ENCODE data around the gene PLEKHM3. TPM values are rescaled to one million over a fixed set of nuclear protein-coding genes. Genes with fewer than 3 reads are reported as not detected.

The PLEKHM3 gene
- total and polyA plus RNA-seq, 2 donors (not counting 3 experiments of a cell fraction or from before 2014, with no cell fraction given) = 3.1 to 9.1 TPM

DNA sequence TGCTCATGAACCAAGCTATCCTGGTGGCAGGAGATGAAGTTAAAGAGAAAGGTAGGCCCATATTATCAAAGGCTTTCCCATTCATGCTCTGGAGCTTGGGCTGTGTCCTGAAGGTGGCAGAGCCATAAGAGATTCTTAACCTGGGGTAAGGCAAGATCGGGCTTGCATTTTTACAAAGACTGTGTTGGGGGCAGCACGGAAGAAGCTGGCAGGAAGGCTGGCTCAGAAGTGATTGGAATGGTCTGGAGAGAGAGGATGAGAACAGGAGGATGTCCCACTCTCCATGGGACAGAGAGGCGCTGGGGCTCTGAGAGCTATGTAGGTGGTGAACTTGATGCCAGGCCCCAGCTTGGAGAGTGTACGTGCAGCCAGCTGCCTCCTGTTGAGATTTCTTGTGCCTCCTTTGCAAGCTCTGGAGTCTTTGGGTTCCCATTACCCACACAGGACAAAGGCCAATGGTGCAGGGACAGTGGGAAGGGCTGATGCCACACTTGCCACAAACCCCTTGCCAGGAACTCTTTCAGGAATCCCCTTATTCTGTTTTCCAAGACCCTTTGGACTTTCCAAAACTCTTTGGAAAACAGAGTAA lies 215.0 kb downstream of the PLEKHM3 start:
- Histone ChIP-seq H3K9ac (replicated peaks; ENCODE audit: extremely low read depth, insufficient read depth, low read length) (no peak overlapping the region), H4K20me1 (replicated peaks; ENCODE audit: control insufficient read depth, extremely low read depth, insufficient read depth, low read length) (no peaks in the 10 kb centered on the region), H3K27me3 (ENCODE audit: control insufficient read depth in 2 of 2, insufficient read depth in 2 of 2, low read length in 2 of 2) (no peaks in the 10 kb centered on the region), H3K4me1 (ENCODE audit: control insufficient read depth, extremely low read depth, insufficient read depth, low read length) (peaks cover 12% of the 10 kb centered on the region), H3K4me2 (ENCODE audit: insufficient read depth, low read length) (peak overlapping the region; percentile 77), H3K27ac (ENCODE audit: insufficient read depth, low read depth, low read length) (no peak overlapping the region), H2AFZ (ENCODE audit: low read depth, low read length) (peak overlapping the region; percentile 92), H3K4me3 (replicated peaks in 1 of 3; ENCODE audit: insufficient read depth in 1 of 3, low read depth in 1 of 3, low read length in 3 of 3) (peak overlapping the region in 1 of 3 experiments; percentile 18), H3K36me3 (ENCODE audit: control insufficient read depth in 2 of 2, extremely low read depth in 1 of 2, insufficient read depth in 2 of 2, low read length in 2 of 2) (no peaks in the 10 kb centered on the region), H3K9me1 (replicated peaks; ENCODE audit: control insufficient read depth, extremely low read depth, insufficient read depth, low read length) (no peaks in the 10 kb centered on the region), H3K9me3 (replicated peaks; ENCODE audit: control insufficient read depth, insufficient read depth, low read length) (no peaks in the 10 kb centered on the region), H3K79me2 (ENCODE audit: control insufficient read depth, insufficient read depth, low read length) (no peaks in the 10 kb centered on the region)
- no TSS peak for BruUV-seq (replicated peaks)
- TF ChIP-seq GATA2 (IDR thresholded peaks at IDR 0.05; ENCODE audit: insufficient read depth, insufficient read length, low read depth, low read length) = no peak
- TF ChIP-seq, protein P1, sequence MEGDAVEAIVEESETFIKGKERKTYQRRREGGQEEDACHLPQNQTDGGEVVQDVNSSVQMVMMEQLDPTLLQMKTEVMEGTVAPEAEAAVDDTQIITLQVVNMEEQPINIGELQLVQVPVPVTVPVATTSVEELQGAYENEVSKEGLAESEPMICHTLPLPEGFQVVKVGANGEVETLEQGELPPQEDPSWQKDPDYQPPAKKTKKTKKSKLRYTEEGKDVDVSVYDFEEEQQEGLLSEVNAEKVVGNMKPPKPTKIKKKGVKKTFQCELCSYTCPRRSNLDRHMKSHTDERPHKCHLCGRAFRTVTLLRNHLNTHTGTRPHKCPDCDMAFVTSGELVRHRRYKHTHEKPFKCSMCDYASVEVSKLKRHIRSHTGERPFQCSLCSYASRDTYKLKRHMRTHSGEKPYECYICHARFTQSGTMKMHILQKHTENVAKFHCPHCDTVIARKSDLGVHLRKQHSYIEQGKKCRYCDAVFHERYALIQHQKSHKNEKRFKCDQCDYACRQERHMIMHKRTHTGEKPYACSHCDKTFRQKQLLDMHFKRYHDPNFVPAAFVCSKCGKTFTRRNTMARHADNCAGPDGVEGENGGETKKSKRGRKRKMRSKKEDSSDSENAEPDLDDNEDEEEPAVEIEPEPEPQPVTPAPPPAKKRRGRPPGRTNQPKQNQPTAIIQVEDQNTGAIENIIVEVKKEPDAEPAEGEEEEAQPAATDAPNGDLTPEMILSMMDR (IDR thresholded peaks at IDR 0.05; ENCODE audit: extremely low read depth in 1 of 2, insufficient read depth in 1 of 2, low read depth in 1 of 2, low read length in 2 of 2) = no peak
- TF ChIP-seq POLR2A (IDR thresholded peaks at IDR 0.05; ENCODE audit: low read depth, low read length) = no peak
- TF ChIP-seq EZH2 (IDR thresholded peaks at IDR 0.05; ENCODE audit: borderline replicate concordance, low read depth, low read length, severe bottlenecking) = no peak
- no peak for TF ChIP-seq POLR2AphosphoS5 (IDR thresholded peaks at IDR 0.05; ENCODE audit: insufficient read depth, low read depth, low read length)
- TF ChIP-seq FOS (IDR thresholded peaks at IDR 0.05; ENCODE audit: borderline replicate concordance, insufficient read depth, low read length) = no peak
- no peak for TF ChIP-seq JUN (IDR thresholded peaks at IDR 0.05; ENCODE audit: borderline replicate concordance, insufficient read depth, insufficient read length, low read depth)
- no peak for TF ChIP-seq MYC (IDR thresholded peaks at IDR 0.05; ENCODE audit: low read depth, low read length)
- no peak for TF ChIP-seq MAX (IDR thresholded peaks at IDR 0.05; ENCODE audit: insufficient read depth, insufficient read length)
- CTCF ChIA-PET = interaction anchor here (0.7 to 1.4 kb wide), 3 partner anchors 11 to 40 kb away, joined by 3 to 4 read pairs (median 4); partner anchors contain the start of gene FZD5
- DNase-seq (ENCODE audit: low read depth, low spot score) (no peak), FAIRE-seq (no peak)
- intact Hi-C loops (cut with micrococcal nuclease) = no loop called here
- dilution Hi-C loops (cut with MboI; ENCODE audit: extremely low pct_ligation_motif_present, low sequenced_read_pairs) = no loop called here
- POLR2A ChIA-PET = interaction anchor here (0.7 kb wide), 1 partner anchor 96 kb away, joined by 3 read pairs; no protein-coding TSS in a partner anchor
